ENCODE data around the gene DYNC1LI2.

- TF ChIP-seq CTCF (IDR thresholded peaks at IDR 0.05): no peak
- no peak for TF ChIP-seq EZH2 (IDR thresholded peaks at IDR 0.05)
- no peak for TF ChIP-seq EZH2phosphoT487 (IDR thresholded peaks at IDR 0.05)
Observed at GRCh38 chr16:66698046-66698445, 53.4 kb downstream of the DYNC1LI2 start.
